ENCODE data around the gene CASZ1.
A peak's percentile ranks its signal among the peaks of the same experiment; 100 is the strongest.

CASZ1 gene

GRCh38 chr1:10696977-10697376, 99.5 kb downstream of the CASZ1 start:
- Histone ChIP-seq H3K27me3 (replicated peaks; ENCODE audit: control insufficient read depth, insufficient read depth, low read length, poor library complexity, severe bottlenecking) (no peaks in the 10 kb centered on the region), H3K27ac (ENCODE audit: insufficient read depth, low read length, poor library complexity, severe bottlenecking) (no peak overlapping the region), H3K36me3 (ENCODE audit: control insufficient read depth, insufficient read depth, low read length) (no peaks in the 10 kb centered on the region), H3K9me3 (ENCODE audit: control insufficient read depth, low read length) (no peaks in the 10 kb centered on the region), H3K4me3 (ENCODE audit: insufficient read depth, low read depth, low read length, poor library complexity, severe bottlenecking) (no peak overlapping the region), H3K4me1 (ENCODE audit: control insufficient read depth, insufficient read depth, low read length, poor library complexity, severe bottlenecking) (peaks cover 15% of the 10 kb centered on the region)
- DNase-seq: no peak

- no peaks in the 10 kb centered on the region for H3K27me3 ChIP-seq (replicated peaks; ENCODE audit: control insufficient read depth, insufficient read depth, low read length, poor library complexity, severe bottlenecking)
Measured at GRCh38 chr1:10694633-10695627, 101.5 kb downstream of the CASZ1 start.

GRCh38 chr1:10694274-10694632, 102.2 kb downstream of the CASZ1 start:
- DNase-seq: peak in 2 of 3 donors; percentile 56 to 57

More at GRCh38 chr1:10694633-10695627, 101.5 kb downstream of the CASZ1 start:
- no peaks in the 10 kb centered on the region for H3K9me3 ChIP-seq (ENCODE audit: control insufficient read depth, low read length)
- H3K36me3 ChIP-seq (ENCODE audit: control insufficient read depth, insufficient read depth, low read length): no peaks in the 10 kb centered on the region
- peak overlapping the region; percentile 27 for H3K4me3 ChIP-seq (ENCODE audit: insufficient read depth, low read depth, low read length, poor library complexity, severe bottlenecking)
- peak; percentile 69 to 76 (median 72) for DNase-seq
- H3K4me1 ChIP-seq (ENCODE audit: control insufficient read depth, insufficient read depth, low read length, poor library complexity, severe bottlenecking): peaks cover 17% of the 10 kb centered on the region
- peak overlapping the region; percentile 44 for H3K27ac ChIP-seq (ENCODE audit: insufficient read depth, low read length, poor library complexity, severe bottlenecking)

GRCh38 chr1:10693497-10694273, 102.8 kb downstream of the CASZ1 start:
- H3K9me3 ChIP-seq (ENCODE audit: control insufficient read depth, low read length): no peaks in the 10 kb centered on the region
- peak; percentile 35 to 39 (median 38) for DNase-seq
- peak overlapping the region; percentile 92 for H3K27ac ChIP-seq (ENCODE audit: insufficient read depth, low read length, poor library complexity, severe bottlenecking)
- peaks cover 17% of the 10 kb centered on the region for H3K4me1 ChIP-seq (ENCODE audit: control insufficient read depth, insufficient read depth, low read length, poor library complexity, severe bottlenecking)
- H3K4me3 ChIP-seq (ENCODE audit: insufficient read depth, low read depth, low read length, poor library complexity, severe bottlenecking): peak overlapping the region; percentile 78
- no peaks in the 10 kb centered on the region for H3K36me3 ChIP-seq (ENCODE audit: control insufficient read depth, insufficient read depth, low read length)
- no peaks in the 10 kb centered on the region for H3K27me3 ChIP-seq (replicated peaks; ENCODE audit: control insufficient read depth, insufficient read depth, low read length, poor library complexity, severe bottlenecking)

More at GRCh38 chr1:10694274-10694632, 102.2 kb downstream of the CASZ1 start:
- Histone ChIP-seq H3K4me3 (ENCODE audit: insufficient read depth, low read depth, low read length, poor library complexity, severe bottlenecking) (peak overlapping the region; percentile 78), H3K27me3 (replicated peaks; ENCODE audit: control insufficient read depth, insufficient read depth, low read length, poor library complexity, severe bottlenecking) (no peaks in the 10 kb centered on the region), H3K9me3 (ENCODE audit: control insufficient read depth, low read length) (no peaks in the 10 kb centered on the region), H3K36me3 (ENCODE audit: control insufficient read depth, insufficient read depth, low read length) (no peaks in the 10 kb centered on the region), H3K27ac (ENCODE audit: insufficient read depth, low read length, poor library complexity, severe bottlenecking) (peak overlapping the region; percentile 92), H3K4me1 (ENCODE audit: control insufficient read depth, insufficient read depth, low read length, poor library complexity, severe bottlenecking) (peaks cover 17% of the 10 kb centered on the region)

GRCh38 chr1:10693152-10693496, 103.3 kb downstream of the CASZ1 start:
- H3K4me3 ChIP-seq (ENCODE audit: insufficient read depth, low read depth, low read length, poor library complexity, severe bottlenecking): peak overlapping the region; percentile 25
- DNase-seq: no peak
- no peaks in the 10 kb centered on the region for H3K36me3 ChIP-seq (ENCODE audit: control insufficient read depth, insufficient read depth, low read length)
- H3K4me1 ChIP-seq (ENCODE audit: control insufficient read depth, insufficient read depth, low read length, poor library complexity, severe bottlenecking): peaks cover 17% of the 10 kb centered on the region
- no peaks in the 10 kb centered on the region for H3K9me3 ChIP-seq (ENCODE audit: control insufficient read depth, low read length)
- no peaks in the 10 kb centered on the region for H3K27me3 ChIP-seq (replicated peaks; ENCODE audit: control insufficient read depth, insufficient read depth, low read length, poor library complexity, severe bottlenecking)
- H3K27ac ChIP-seq (ENCODE audit: insufficient read depth, low read length, poor library complexity, severe bottlenecking): peak overlapping the region; percentile 92

- peak; percentile 27 to 48 (median 34) for DNase-seq
- Histone ChIP-seq H3K4me3 (ENCODE audit: insufficient read depth, low read depth, low read length, poor library complexity, severe bottlenecking) (no peak overlapping the region), H3K4me1 (ENCODE audit: control insufficient read depth, insufficient read depth, low read length, poor library complexity, severe bottlenecking) (peaks cover 17% of the 10 kb centered on the region), H3K36me3 (ENCODE audit: control insufficient read depth, insufficient read depth, low read length) (no peaks in the 10 kb centered on the region), H3K9me3 (ENCODE audit: control insufficient read depth, low read length) (no peaks in the 10 kb centered on the region), H3K27me3 (replicated peaks; ENCODE audit: control insufficient read depth, insufficient read depth, low read length, poor library complexity, severe bottlenecking) (no peaks in the 10 kb centered on the region), H3K27ac (ENCODE audit: insufficient read depth, low read length, poor library complexity, severe bottlenecking) (no peak overlapping the region)
Measured at GRCh38 chr1:10692401-10693021, 103.9 kb downstream of the CASZ1 start.

GRCh38 chr1:10691740-10692125, 104.7 kb downstream of the CASZ1 start:
- no peak for DNase-seq
- H3K27me3 ChIP-seq (replicated peaks; ENCODE audit: control insufficient read depth, insufficient read depth, low read length, poor library complexity, severe bottlenecking): no peaks in the 10 kb centered on the region
- peaks cover 17% of the 10 kb centered on the region for H3K4me1 ChIP-seq (ENCODE audit: control insufficient read depth, insufficient read depth, low read length, poor library complexity, severe bottlenecking)
- no peak overlapping the region for H3K27ac ChIP-seq (ENCODE audit: insufficient read depth, low read length, poor library complexity, severe bottlenecking)
- no peaks in the 10 kb centered on the region for H3K36me3 ChIP-seq (ENCODE audit: control insufficient read depth, insufficient read depth, low read length)
- no peaks in the 10 kb centered on the region for H3K9me3 ChIP-seq (ENCODE audit: control insufficient read depth, low read length)
- no peak overlapping the region for H3K4me3 ChIP-seq (ENCODE audit: insufficient read depth, low read depth, low read length, poor library complexity, severe bottlenecking)

GRCh38 chr1:10691075-10691739, 105.2 kb downstream of the CASZ1 start:
- H3K4me1 ChIP-seq (ENCODE audit: control insufficient read depth, insufficient read depth, low read length, poor library complexity, severe bottlenecking): peaks cover 17% of the 10 kb centered on the region
- no peaks in the 10 kb centered on the region for H3K9me3 ChIP-seq (ENCODE audit: control insufficient read depth, low read length)
- no peak overlapping the region for H3K4me3 ChIP-seq (ENCODE audit: insufficient read depth, low read depth, low read length, poor library complexity, severe bottlenecking)
- H3K27ac ChIP-seq (ENCODE audit: insufficient read depth, low read length, poor library complexity, severe bottlenecking): no peak overlapping the region
- no peak for DNase-seq
- H3K27me3 ChIP-seq (replicated peaks; ENCODE audit: control insufficient read depth, insufficient read depth, low read length, poor library complexity, severe bottlenecking): no peaks in the 10 kb centered on the region
- H3K36me3 ChIP-seq (ENCODE audit: control insufficient read depth, insufficient read depth, low read length): no peaks in the 10 kb centered on the region

GRCh38 chr1:10690484-10690883, 106.0 kb downstream of the CASZ1 start:
- no peak for DNase-seq
- no peaks in the 10 kb centered on the region for H3K27me3 ChIP-seq (replicated peaks; ENCODE audit: control insufficient read depth, insufficient read depth, low read length, poor library complexity, severe bottlenecking)

More at GRCh38 chr1:10690484-10690883, 106.0 kb downstream of the CASZ1 start:
- Histone ChIP-seq H3K27ac (ENCODE audit: insufficient read depth, low read length, poor library complexity, severe bottlenecking) (no peak overlapping the region), H3K9me3 (ENCODE audit: control insufficient read depth, low read length) (no peaks in the 10 kb centered on the region), H3K4me1 (ENCODE audit: control insufficient read depth, insufficient read depth, low read length, poor library complexity, severe bottlenecking) (peaks cover 17% of the 10 kb centered on the region), H3K4me3 (ENCODE audit: insufficient read depth, low read depth, low read length, poor library complexity, severe bottlenecking) (no peak overlapping the region), H3K36me3 (ENCODE audit: control insufficient read depth, insufficient read depth, low read length) (no peaks in the 10 kb centered on the region)

Measured in effector memory CD4-positive, alpha-beta T cell (primary cell).